GM12892 (cell line): ENCODE measurements around the gene OLFM1.

Source experiments
- POLR2A ChIP-seq: IDR thresholded peaks from 2 replicates; pipeline ENCODE4 v1.6.1; 2011; ENCODE audit warnings: low read depth, low read length, control low read depth
- POLR2AphosphoS5 ChIP-seq: IDR thresholded peaks from 2 replicates; pipeline ENCODE4 v1.6.1; 2011; ENCODE audit warnings: low read depth, low read length, control low read depth

- TF ChIP-seq POLR2AphosphoS5 (no peak), POLR2A (no peak)
Measured at GRCh38 chr9:135047521-135047920, 39.9 kb upstream of the OLFM1 start.
